Mucosa of descending colon (tissue), 3 donors: Measurements from ENCODE around the gene MISP. TPM values are rescaled to one million over a fixed set of nuclear protein-coding genes. Genes with fewer than 3 reads are reported as not detected.

Source experiments
- ATAC-seq: fragments of 200-7000 bp; cut with Tn5 transposase; one replicate; pipeline ENCODE4 v1.9.1; 2020; ENCODE audit warnings: mild to moderate bottlenecking, moderate library complexity
- DNase-seq, 3 donors: peaks; one replicate each; pipeline ENCODE4 v3.0.0-alpha.2; 2020
- H3K36me3 ChIP-seq: fragments of 200-600 bp; one replicate; pipeline ENCODE4 v1.8.0; 2021; ENCODE audit warnings: low read depth, mild to moderate bottlenecking
- H3K4me1 ChIP-seq: fragments of 200-600 bp; one replicate; pipeline ENCODE4 v1.8.0; 2021; ENCODE audit warnings: low read depth, mild to moderate bottlenecking
- H3K4me3 ChIP-seq: fragments of 200-600 bp; one replicate; pipeline ENCODE4 v1.8.0; 2021; ENCODE audit warnings: mild to moderate bottlenecking
- H3K9me3 ChIP-seq: fragments of 200-600 bp; one replicate; pipeline ENCODE4 v1.8.0; 2021; ENCODE audit warnings: mild to moderate bottlenecking
- CTCF ChIP-seq: fragments of 200-600 bp; IDR thresholded peaks from one replicate; pipeline ENCODE4 v1.8.0; 2022; ENCODE audit warnings: antibody characterized with exemption, mild to moderate bottlenecking
- intact Hi-C, 2 donors: fragments of 100-400 bp; cut with DNase I in 1 of 2; cut with micrococcal nuclease in 1 of 2; formaldehyde crosslinking; loops; one replicate each; pipeline versions ENCODE4 v1.11.0 to v1.11.1; 2022; cut with DNase I, micrococcal nuclease
- total RNA-seq, 3 donors: library from RNA; stranded (reverse); fragmentation: NEBNext Ultra II Directional in 2 of 3; extraction: Animal tissue kit (Norgen Biotek cat#: 25700) in 2 of 3; gene quantifications; one replicate each; pipeline versions ENCODE4 v1.2.1 to v1.2.4, GENCODE V29; 2021 to 2023
- donor health status: DM: no; HTN: no; CAD: no; lungs with moderate emphysema.
- donor health status: DM: no; HTN: no; CAD: no.
- donor health status: DM: no; HTN: yes; CAD: no.

The MISP gene
- total RNA-seq, 3 donors from 2014 or later = 184 to 443 (median 361) TPM

GRCh38 chr19:803686-804418 is 52.9 kb downstream of the MISP start:
- no peak overlapping the region for H3K4me3 ChIP-seq
- no peaks in the 10 kb centered on the region for H3K9me3 ChIP-seq
- H3K36me3 ChIP-seq = peaks cover 45% of the 10 kb centered on the region
- H3K4me1 ChIP-seq = peaks cover 38% of the 10 kb centered on the region
- intact Hi-C loops = no loop called here
- DNase-seq (no peak), ATAC-seq (no peak)
- no peak for TF ChIP-seq CTCF

- intact Hi-C loops = no loop called here
- Histone ChIP-seq H3K4me3 (no peak overlapping the region), H3K9me3 (no peaks in the 10 kb centered on the region), H3K4me1 (peaks cover 31% of the 10 kb centered on the region), H3K36me3 (peaks cover 52% of the 10 kb centered on the region)
- no peak for TF ChIP-seq CTCF
- DNase-seq (no peak), ATAC-seq (no peak)
Observed at GRCh38 chr19:804419-805165, 53.7 kb downstream of the MISP start.

- no peak for DNase-seq
Observed at GRCh38 chr19:805166-805551, 54.2 kb downstream of the MISP start.

GRCh38 chr19:805600-806550 is 55.0 kb downstream of the MISP start:
- Histone ChIP-seq H3K4me3 (no peak overlapping the region), H3K36me3 (peaks cover 60% of the 10 kb centered on the region), H3K9me3 (no peaks in the 10 kb centered on the region), H3K4me1 (peaks cover 18% of the 10 kb centered on the region)
- no peak for DNase-seq
- TF ChIP-seq CTCF = no peak
- intact Hi-C loops = no loop called here
- no peak for ATAC-seq

More at GRCh38 chr19:805166-805551, 54.2 kb downstream of the MISP start:
- H3K36me3 ChIP-seq = peaks cover 56% of the 10 kb centered on the region
- no peak for ATAC-seq
- intact Hi-C loops = no loop called here
- H3K4me3 ChIP-seq = no peak overlapping the region
- peaks cover 25% of the 10 kb centered on the region for H3K4me1 ChIP-seq
- no peaks in the 10 kb centered on the region for H3K9me3 ChIP-seq
- TF ChIP-seq CTCF = no peak

- peaks cover 8% of the 10 kb centered on the region for H3K4me1 ChIP-seq
- ATAC-seq (no peak), DNase-seq (no peak)
- no peak overlapping the region for H3K4me3 ChIP-seq
- peaks cover 62% of the 10 kb centered on the region for H3K36me3 ChIP-seq
- no peaks in the 10 kb centered on the region for H3K9me3 ChIP-seq
- TF ChIP-seq CTCF = no peak
- intact Hi-C loops = no loop called here
Observed at GRCh38 chr19:806815-807421, 56.0 kb downstream of the MISP start.
